Uterus (tissue), 2 donors: Measurements from ENCODE around the gene TRAF4.

Source experiments
- POLR2A ChIP-seq, 2 donors: fragments of 450-650 bp; IDR thresholded peaks; one replicate each; pipeline ENCODE4 v1.6.1; 2016; ENCODE audit warnings: antibody characterized with exemption in 2 of 2, mild to moderate bottlenecking in 1 of 2, moderate library complexity in 1 of 2
- TF ChIP-seq, protein P1 (sequence below), 4 experiments: fragments of 200-600 bp in 2 of 4; fragments of 450-650 bp in 2 of 4; sonication (generic) in 2 of 4; IDR thresholded peaks; one replicate each; pipeline ENCODE4 v1.5.1; 2016 to 2019; ENCODE audit warnings: antibody characterized with exemption in 4 of 4, mild to moderate bottlenecking in 2 of 4, moderate library complexity in 1 of 4

DNA sequence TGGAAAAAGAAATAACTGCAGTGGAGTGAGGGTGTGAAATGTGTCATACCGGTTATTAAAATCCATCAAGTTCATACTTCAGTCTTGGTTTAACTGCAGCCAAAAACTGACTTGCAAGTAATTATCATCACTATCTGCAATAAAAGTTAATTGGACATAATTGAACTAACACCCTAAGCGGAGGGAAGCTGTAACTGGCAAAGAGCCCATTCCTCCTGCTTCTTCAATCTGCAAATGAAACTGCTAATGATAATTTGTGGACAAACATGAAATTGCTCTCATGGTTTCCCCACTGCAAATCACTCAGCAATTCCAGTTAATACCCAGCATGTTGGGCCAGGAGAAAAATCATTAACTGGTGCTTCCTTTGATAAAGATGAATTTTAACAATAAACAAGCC, 52.3 kb downstream of the TRAF4 start:
- TF ChIP-seq, protein P1, sequence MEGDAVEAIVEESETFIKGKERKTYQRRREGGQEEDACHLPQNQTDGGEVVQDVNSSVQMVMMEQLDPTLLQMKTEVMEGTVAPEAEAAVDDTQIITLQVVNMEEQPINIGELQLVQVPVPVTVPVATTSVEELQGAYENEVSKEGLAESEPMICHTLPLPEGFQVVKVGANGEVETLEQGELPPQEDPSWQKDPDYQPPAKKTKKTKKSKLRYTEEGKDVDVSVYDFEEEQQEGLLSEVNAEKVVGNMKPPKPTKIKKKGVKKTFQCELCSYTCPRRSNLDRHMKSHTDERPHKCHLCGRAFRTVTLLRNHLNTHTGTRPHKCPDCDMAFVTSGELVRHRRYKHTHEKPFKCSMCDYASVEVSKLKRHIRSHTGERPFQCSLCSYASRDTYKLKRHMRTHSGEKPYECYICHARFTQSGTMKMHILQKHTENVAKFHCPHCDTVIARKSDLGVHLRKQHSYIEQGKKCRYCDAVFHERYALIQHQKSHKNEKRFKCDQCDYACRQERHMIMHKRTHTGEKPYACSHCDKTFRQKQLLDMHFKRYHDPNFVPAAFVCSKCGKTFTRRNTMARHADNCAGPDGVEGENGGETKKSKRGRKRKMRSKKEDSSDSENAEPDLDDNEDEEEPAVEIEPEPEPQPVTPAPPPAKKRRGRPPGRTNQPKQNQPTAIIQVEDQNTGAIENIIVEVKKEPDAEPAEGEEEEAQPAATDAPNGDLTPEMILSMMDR (IDR thresholded peaks at IDR 0.05), result no peak
- TF ChIP-seq POLR2A (IDR thresholded peaks at IDR 0.05), result no peak
